Astrocyte of the spinal cord (primary cell): ENCODE results near the gene IL32.

ENCODE experiments used
- DNase-seq: peaks from one replicate; pipeline ENCODE4 v3.0.0; 2011; ENCODE audit warnings: low read depth, low spot score
- H3K4me3 ChIP-seq: 2 replicates; pipeline ENCODE4 v1.5.1; 2011; ENCODE audit warnings: low read depth, mild to moderate bottlenecking, low read length, moderate library complexity
- CTCF ChIP-seq: IDR thresholded peaks from 2 replicates; pipeline ENCODE4 v1.5.1; 2012; ENCODE audit warnings: low read depth, mild to moderate bottlenecking, low read length, inconsistent platforms
- in situ Hi-C: cut with HindIII; loops from 2 replicates; pipeline ENCODE4 v1.10.0; 2017; ENCODE audit warnings: low sequenced_read_pairs

The IL32 gene

GRCh38 chr16:3065069-3065741 is at the start of gene IL32:
Gene IL32, plus strand, starts transcription at chr16:3065640. Its CDS starts 172 bp downstream, at chr16:3065812.
- in situ Hi-C loops: no loop called here
- peak; percentile 61 for DNase-seq

GRCh38 chr16:3015865-3016521 is 49.4 kb upstream of the IL32 start:
- in situ Hi-C loops: no loop called here
- no peak for DNase-seq
- H3K4me3 ChIP-seq: no peak overlapping the region
- TF ChIP-seq CTCF: no peak

More at GRCh38 chr16:3065069-3065741, at the start of gene IL32:
- H3K4me3 ChIP-seq: no peak within 1 kb of the TSS
- TF ChIP-seq CTCF: no peak

GRCh38 chr16:3017344-3017743 is 48.1 kb upstream of the IL32 start:
- TF ChIP-seq CTCF: no peak
- H3K4me3 ChIP-seq: no peak overlapping the region
- in situ Hi-C loops: no loop called here
- DNase-seq: no peak

- no peak within 1 kb of the TSS for H3K4me3 ChIP-seq
- DNase-seq: no peak
- TF ChIP-seq CTCF: peak; percentile 46
- in situ Hi-C loops: no loop called here
These were observed 47.5 kb upstream of the IL32 start, which contains the start of gene CLDN6 for GRCh38 chr16:3017794-3018506. Gene CLDN6, minus strand, starts transcription at chr16:3018183. Its CDS starts 2,162 bp downstream, at chr16:3016021.

- no peak for TF ChIP-seq CTCF
- DNase-seq: no peak
- peak overlapping the region; percentile 80 for H3K4me3 ChIP-seq
- in situ Hi-C loops: no loop called here
These were observed 45.7 kb upstream of the IL32 start for GRCh38 chr16:3019594-3020246.

- H3K4me3 ChIP-seq: peak within 1 kb of the TSS; percentile 80
- DNase-seq: peak; percentile 80
- in situ Hi-C loops: no loop called here
- no peak for TF ChIP-seq CTCF
These were observed 45.2 kb upstream of the IL32 start, which contains the start of gene TNFRSF12A for GRCh38 chr16:3020247-3020603. Gene TNFRSF12A, plus strand, starts transcription at chr16:3020368. Its CDS starts 30 bp downstream, at chr16:3020398.
